Activated CD8-positive, alpha-beta memory T cell treated with anti-CD3 and anti-CD28 coated beads for 1 hour (primary cell): ENCODE results near the gene APPL2.

Source experiments
- DNase-seq, 2 donors: peaks; one replicate each; pipeline ENCODE4 v3.0.0-alpha.2; 2020; ENCODE audit warnings: low read depth in 1 of 2; ENCODE audit errors: extremely low read depth in 1 of 2

Gene APPL2

DNA sequence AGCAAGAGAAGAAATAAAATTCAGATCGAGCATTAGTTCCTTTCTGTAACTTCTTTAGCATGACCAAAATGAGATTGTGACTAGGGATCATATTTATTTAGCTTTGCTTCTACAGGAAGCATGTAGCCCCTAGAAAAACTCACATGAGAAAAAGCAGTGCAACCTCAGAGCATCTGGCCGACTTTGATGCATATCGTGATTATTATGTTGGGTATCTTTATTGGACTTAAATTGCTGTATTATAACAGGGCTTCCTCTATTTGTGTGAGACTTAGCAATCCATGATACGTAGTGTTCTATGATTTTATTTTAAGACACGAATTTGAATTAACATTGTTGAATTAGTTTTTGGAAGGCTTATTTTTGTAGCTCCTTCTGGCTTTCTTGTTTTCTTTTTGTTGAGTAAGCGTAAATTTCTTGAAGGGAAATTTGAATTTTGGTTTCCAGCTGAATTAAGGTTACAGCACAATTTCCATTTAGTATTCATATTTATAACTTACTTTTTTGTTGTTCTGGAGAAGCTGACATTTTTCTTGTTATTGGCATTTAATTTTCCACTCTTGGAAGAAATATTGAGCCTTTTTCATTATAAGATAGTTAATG is 94.6 kb downstream of the APPL2 start:
- no peak for DNase-seq

DNA sequence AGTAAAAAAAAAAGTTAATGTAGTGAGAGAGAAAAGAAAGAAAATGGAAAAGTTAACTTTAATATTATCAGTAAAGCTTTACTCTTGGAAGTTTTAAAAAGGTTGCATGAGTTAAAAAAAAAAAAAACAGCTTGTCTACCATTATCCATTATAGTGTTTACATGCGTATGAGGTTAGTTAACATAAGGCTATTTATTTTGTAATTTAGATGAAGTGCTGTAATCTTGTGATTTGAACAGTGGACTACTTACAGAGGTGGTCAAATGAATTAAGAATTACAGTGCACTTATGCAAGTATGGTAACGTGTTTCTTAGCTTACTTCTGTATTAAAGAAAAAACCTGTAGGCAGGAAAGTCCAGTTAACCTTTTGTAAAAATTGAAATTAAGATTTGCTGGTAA is 97.7 kb downstream of the APPL2 start:
- no peak for DNase-seq
